GM19455 (cell line): ENCODE measurements around the gene PLA2G7.
"Not testable (repeated sequence)": the region's sequence is repeated elsewhere in the genome, so short reads cannot be mapped to it uniquely, and the experiment has no call there.

Source experiments
- ATAC-seq: cut with Tn5 transposase; IDR thresholded peaks from one replicate; pipeline ENCODE4 v1.9.1; 2021; ENCODE audit not compliant: unreplicated experiment

PLA2G7 gene

DNA sequence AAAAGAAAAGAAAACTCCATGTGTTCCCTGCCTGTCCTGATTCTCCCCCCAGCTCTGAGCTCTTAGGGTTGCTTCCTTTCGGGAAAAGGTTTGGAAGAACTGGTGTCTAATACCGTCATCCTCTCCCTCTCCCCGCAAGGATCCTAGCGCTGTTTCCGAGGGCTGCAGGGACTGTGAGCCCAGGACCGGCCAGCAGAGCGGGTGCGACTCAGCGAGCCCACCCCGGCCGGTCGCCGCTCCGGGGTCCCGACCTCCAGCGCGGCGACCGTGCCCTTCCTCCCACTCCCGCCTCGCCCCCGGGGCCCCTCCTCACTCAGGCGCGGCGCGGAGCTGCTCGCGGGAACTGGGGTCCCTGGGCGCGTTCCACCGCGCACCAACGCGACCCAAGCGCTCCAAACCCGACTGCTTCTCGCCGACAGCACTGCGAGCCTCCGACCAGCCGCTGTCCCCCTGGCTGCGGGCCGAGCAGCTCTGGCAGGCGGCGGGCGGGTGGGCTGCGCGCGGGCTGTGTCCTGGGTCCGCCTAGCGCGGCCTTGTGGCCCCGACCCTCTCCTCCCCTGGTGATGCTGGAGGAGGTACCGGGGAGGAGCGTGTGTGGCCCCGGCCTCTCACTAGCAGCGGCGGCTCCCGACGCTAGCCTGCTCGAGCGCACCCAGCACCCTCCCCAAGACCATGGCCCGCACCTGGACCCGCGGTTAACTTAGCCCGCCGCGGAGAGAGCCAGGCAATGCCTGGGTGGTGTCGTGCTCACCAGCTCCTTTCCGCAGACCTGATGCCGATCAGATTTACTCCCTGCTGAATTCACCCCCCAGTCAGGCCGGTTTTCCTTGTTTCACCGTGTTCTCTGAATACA is at the start of gene PLA2G7:
Gene PLA2G7, minus strand, starts transcription at position 509 of the 853 bp plus-strand sequence. CDS start 12,484 bp downstream, outside the sequence.
- ATAC-seq, result no peak

DNA sequence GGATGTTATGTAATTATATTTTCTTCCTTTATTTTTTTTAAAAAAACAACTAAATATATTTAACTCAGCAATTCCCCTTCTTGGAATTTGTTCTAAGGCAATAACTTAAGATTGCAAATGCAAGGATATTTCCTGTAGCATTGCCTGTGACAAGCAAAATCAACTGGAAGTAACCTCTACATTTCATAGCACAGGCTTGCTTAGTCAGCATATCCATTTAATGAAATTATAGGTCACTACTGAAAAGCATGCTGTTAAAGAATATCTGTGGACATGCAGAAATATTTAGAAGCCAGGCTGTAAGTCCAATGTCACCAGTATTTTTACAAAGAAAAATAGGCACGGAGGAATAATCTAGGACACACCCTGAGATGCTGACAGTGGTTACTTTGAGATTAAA is 49.4 kb upstream of the PLA2G7 start:
- ATAC-seq, result no peak

DNA sequence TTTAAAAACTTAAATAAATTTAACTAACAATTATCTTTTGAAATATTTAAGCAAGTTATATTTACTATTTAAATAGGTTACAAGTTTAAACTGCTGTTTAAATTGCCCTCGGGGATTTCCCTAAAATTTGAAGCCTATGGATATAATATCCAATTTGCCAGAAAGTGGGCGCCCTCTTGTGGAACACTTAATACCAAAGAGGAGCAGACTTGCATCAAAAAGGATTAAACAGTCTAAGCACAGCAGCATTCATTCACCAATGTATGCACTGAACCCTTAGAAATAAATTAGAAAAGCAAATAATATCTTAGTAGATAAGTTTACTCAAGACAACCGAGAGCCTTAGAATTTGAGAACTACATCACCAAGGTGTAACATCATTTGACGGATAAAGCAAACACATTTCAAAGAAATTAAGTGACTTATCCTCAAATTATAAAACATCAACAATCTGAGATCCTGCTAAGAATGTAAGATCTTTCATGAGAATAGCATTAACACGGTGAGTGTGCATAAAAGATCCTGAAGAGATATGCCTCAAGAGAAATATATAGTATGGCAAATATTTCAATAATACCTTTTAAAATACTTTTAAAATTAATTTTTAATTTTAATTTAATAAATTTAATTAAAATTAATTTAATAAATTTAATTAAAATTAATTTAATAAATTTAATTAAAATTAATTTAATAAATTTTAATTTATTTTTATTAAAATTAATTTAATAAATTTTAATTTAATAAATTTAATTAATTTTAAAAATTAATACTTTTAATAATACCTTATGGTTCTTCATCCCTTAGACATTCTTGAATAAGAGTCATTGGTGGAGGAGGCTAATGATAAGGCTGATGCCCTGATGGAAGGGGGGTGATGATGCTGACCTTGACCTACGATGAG is 46.6 kb upstream of the PLA2G7 start:
- ATAC-seq, result no peak

- ATAC-seq, result no peak
Measured at GRCh38 chr6:46777476-46778346, 42.5 kb upstream of the PLA2G7 start.

- ATAC-seq, result no peak
Measured at GRCh38 chr6:46776070-46776712, 41.0 kb upstream of the PLA2G7 start.

GRCh38 chr6:46774736-46775135 is 39.6 kb upstream of the PLA2G7 start:
- ATAC-seq, result not testable (repeated sequence)

GRCh38 chr6:46773201-46773855 is 38.2 kb upstream of the PLA2G7 start:
- ATAC-seq, result no peak

GRCh38 chr6:46772762-46773161 is 37.6 kb upstream of the PLA2G7 start:
- ATAC-seq, result no peak

DNA sequence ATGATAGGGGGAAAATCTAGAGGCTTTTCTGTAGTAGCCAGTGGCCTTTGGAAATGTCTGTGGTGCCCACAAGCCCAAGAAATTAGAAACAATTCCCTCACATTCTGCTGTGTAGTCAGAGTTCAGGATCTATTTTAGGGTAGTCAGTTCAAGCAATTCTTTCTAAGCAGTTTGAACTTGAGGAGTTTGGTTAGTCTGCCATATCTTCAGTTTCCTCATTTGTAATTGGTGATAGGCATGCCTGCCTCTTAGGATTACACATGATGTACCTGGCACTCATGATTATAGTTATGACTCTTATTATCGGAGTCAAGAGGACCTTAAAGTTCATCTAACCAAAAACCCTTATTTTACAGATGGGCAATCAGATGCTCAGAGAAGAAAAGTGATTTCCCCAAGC is 36.8 kb upstream of the PLA2G7 start:
- ATAC-seq, result no peak

DNA sequence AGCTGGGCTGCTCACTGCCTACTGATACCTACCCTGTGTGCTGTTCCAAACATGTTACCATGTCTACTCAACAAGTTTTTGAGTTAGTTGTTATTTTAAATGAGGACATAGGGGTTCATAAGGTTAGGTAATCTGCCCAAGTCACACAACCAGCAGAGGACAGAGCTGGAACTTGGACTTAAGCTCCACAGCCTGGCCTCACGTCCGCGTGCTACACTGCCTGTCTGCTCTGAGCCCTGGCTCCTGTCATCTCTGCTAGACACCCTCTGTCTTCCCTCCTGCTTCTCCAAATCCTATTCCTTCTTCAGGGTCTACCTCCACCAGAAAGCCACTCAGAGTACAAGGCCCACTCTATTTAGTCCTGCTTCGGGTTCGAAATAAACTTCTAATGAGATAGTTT is 29.8 kb upstream of the PLA2G7 start:
- ATAC-seq, result no peak

- ATAC-seq, result not testable (repeated sequence)
Measured at GRCh38 chr6:46764280-46764679, 29.1 kb upstream of the PLA2G7 start.

GRCh38 chr6:46763466-46763865 is 28.3 kb upstream of the PLA2G7 start:
- no peak for ATAC-seq

DNA sequence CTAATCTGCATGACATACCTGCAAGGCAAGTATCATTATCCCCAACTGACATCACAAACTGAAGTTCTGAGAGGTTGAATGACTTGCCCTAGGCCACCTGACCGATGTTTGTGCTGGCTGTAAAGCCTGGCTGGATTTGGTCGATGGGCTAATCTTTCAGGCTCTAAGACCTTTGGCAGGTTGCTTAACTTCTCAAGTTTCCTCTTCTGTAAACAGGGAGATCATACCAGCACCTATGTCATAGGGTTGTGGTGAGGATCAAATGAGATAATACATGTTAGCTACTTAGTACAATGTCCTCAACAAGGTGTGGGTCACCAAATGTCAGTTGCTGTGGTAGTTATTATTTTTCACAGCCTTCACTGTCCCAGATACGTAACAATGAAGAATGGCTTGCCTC is 25.8 kb upstream of the PLA2G7 start:
- ATAC-seq, result no peak

DNA sequence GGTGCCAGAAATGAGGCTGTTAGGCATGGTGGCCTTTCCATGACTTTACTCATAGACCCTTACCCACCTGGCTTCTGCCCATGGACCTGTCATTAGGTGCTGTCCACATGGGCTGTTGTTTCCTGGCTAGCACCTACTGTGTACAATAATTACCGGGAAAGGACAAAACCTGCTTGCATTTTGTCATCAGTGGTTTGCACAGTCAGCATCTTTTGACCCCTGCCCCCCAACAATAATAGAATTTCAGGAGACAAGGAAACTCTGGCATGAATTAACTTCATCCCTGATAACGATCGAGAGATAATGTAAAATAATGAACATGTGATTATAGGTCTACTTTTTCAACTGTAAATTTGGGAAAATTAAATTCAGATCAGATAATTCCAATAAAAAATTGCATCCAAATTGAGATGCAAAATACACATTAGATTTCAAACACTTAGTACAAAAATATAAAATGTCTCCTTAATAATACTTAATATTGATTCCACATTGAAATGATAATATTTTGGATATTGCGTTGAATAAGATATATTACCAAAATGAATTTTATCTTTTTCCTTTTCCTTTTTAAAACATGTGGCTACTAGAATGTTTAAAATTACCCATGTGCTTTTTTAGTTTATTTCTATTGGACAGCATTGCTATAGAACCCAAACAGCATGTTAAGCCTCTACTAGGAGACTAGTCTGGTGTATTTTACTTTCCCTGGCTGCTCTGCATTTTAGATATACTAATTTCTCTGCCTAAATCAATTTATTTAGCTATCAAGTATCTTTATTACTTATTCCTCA is 24.0 kb upstream of the PLA2G7 start:
- ATAC-seq, result no peak

GRCh38 chr6:46757214-46757596 is 22.0 kb upstream of the PLA2G7 start:
- ATAC-seq, result no peak

DNA sequence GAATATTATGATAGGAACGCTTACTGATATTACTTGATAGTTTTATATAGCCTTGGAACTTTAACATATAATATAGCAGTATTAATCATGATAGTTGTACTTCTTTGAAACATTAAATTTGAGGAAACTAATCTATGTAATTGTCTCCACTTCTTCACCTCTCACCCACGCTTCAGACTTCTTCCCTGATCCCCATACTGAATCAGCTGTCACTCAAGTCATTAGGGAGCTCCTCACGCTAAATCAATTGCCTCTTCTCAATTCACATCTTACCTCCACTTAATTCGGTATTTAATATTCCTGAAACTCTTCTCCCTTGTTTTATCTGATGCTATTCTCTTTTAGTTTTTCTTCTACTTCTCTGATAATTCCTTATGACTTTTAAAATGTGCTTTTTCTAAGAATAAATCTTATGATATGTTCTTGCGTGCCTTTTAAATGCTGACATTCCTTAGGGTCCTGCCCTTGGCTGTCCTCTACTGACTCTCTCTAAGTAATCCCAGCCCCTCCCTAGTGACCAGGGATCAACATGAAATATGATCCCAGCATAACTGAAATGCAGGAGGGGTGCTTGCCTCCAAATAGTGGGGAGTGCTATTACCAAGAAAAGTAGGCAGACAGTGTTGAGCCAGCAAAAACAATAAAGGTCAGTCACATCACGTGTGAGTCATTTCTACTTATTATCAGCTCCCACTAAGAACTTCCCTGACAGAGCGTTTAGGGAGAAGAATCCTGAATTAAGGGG is 21.5 kb upstream of the PLA2G7 start:
- ATAC-seq, result no peak

DNA sequence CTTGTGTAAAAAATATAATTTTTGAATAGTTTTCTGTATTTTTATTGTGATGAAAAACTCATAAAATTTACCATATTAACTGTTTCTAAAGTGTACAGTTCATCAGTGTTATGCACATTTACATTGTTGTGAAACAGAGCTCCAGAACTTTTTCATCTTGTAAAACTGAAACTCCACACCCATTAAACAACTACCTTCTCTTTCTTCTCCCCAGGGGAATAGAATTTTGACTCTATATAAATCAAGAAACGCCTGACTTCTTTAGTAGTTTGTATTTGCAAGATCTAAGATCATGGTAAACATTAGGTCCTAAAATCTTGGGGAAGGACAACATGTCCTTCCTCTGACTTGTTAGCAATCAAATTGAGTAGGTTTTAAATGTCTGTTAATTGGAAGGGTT is 20.7 kb upstream of the PLA2G7 start:
- ATAC-seq, result no peak

DNA sequence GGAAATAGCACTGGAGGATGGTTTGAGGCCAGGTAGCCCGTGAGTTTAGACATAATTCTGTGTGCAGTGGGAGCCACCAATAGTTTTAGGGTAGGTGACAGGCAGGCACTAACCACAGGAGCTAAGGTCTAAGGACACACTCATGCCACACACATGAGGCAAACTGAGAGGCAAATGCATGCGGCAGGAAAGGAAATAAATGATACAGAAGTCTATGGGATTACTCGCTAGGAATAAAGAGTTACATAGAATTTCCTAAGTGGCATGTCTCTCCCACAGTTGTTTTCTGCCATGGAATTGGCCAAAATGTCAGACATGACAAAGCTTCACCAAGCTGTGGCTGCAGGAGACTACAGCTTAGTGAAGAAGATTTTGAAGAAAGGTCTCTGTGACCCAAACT is 16.5 kb upstream of the PLA2G7 start:
- no peak for ATAC-seq
